Prostate gland (tissue), 2 donors: Measurements from ENCODE around the gene NLRC5. TPM values are rescaled to one million over a fixed set of nuclear protein-coding genes. Genes with fewer than 3 reads are reported as not detected.

Experiments
- DNase-seq: peaks from one replicate; pipeline ENCODE4 v3.0.0-alpha.2; 2019; ENCODE audit warnings: low spot score
- H3K27ac ChIP-seq, 2 donors: fragments of 200-600 bp; sonication (generic); 2 replicates each; pipeline ENCODE4 v1.5.1; 2017 to 2019
- H3K27me3 ChIP-seq: fragments of 200-600 bp; sonication (generic); replicated peaks from 2 replicates; pipeline ENCODE4 v1.5.1; 2019; ENCODE audit not compliant: insufficient read depth
- H3K36me3 ChIP-seq, 2 donors: fragments of 200-600 bp; sonication (generic); 1 replicate in 1 of 2; 2 replicates in 1 of 2; pipeline versions ENCODE4 v1.5.1 to v1.8.1; 2017 to 2019
- H3K4me1 ChIP-seq: fragments of 200-600 bp; sonication (generic); replicated peaks from 2 replicates; pipeline ENCODE4 v1.5.1; 2019
- H3K4me3 ChIP-seq, 2 donors: fragments of 200-600 bp; sonication (generic); 2 replicates each; pipeline ENCODE4 v1.5.1; 2017 to 2019
- H3K9me3 ChIP-seq: fragments of 200-600 bp; sonication (generic); 2 replicates; pipeline ENCODE4 v1.5.1; 2017
- CTCF ChIP-seq, 4 experiments: fragments of 200-600 bp in 2 of 4; fragments of 450-650 bp in 2 of 4; sonication (generic) in 2 of 4; IDR thresholded peaks; 1 replicate in 3 of 4; 2 replicates in 1 of 4; pipeline ENCODE4 v1.5.1; 2016 to 2019; ENCODE audit warnings: antibody characterized with exemption in 4 of 4, mild to moderate bottlenecking in 2 of 4, moderate library complexity in 2 of 4
- POLR2A ChIP-seq: fragments of 450-650 bp; IDR thresholded peaks from one replicate; pipeline ENCODE4 v1.6.1; 2016; ENCODE audit warnings: antibody characterized with exemption, mild to moderate bottlenecking
- POLR2AphosphoS5 ChIP-seq: sonication (generic); formaldehyde crosslinking; IDR thresholded peaks from one replicate; pipeline ENCODE4 v1.6.1; 2017; ENCODE audit warnings: antibody characterized with exemption
- WGBS: methylation state at CpG from one replicate; pipeline ENCODE4 v1.1.5; 2018; 5-methylcytosine and 5-hydroxymethylcytosine counted together
- intact Hi-C: fragments of 100-400 bp; cut with DNase I; formaldehyde crosslinking; loops from one replicate; pipeline ENCODE4 v1.14.2; 2022
- total RNA-seq, 2 donors: library from RNA; depleted of rRNA; stranded (reverse); fragments of >200 nt; gene quantifications; one replicate each; pipeline ENCODE4 v1.1.0, GENCODE V29; 2016

The NLRC5 gene
- total RNA-seq, 2 donors from 2014 or later = 9.5 to 31.2 TPM

DNA sequence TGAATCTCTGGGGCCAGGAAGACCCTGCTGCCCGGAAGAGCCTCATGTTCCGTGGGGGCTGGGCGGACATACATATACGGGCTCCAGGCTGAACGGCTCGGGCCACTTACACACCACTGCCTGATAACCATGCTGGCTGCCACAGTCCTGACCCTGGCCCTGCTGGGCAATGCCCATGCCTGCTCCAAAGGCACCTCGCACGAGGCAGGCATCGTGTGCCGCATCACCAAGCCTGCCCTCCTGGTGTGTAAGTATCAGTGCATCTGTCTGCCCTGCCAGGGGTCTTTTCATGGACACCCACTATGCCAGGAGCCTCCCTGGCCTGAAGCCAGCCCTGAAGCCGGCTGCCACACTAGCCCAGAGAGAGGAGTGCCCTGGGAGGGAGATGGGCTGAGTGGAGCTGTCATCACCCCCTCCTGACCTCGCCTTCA lies 27.5 kb upstream of the NLRC5 start, which contains the start of gene CETP:
Gene CETP, plus strand, starts transcription at position 100 of the 431 bp plus-strand sequence. Its CDS starts 30 bp downstream, at position 130.
- Histone ChIP-seq H3K9me3 (no peaks in the 10 kb centered on the region), H3K27ac (no peak within 1 kb of the TSS), H3K4me3 (no peak within 1 kb of the TSS), H3K4me1 (no peaks in the 10 kb centered on the region), H3K27me3 (no peaks in the 10 kb centered on the region), H3K36me3 (no peaks in the 10 kb centered on the region)
- WGBS = 81% methylated on average over 12 of the region's 12 CpGs
- TF ChIP-seq POLR2AphosphoS5 (no peak), POLR2A (no peak), CTCF (IDR thresholded peaks at IDR 0.05) (no peak)
- intact Hi-C loops = no loop called here
- no peak for DNase-seq

DNA sequence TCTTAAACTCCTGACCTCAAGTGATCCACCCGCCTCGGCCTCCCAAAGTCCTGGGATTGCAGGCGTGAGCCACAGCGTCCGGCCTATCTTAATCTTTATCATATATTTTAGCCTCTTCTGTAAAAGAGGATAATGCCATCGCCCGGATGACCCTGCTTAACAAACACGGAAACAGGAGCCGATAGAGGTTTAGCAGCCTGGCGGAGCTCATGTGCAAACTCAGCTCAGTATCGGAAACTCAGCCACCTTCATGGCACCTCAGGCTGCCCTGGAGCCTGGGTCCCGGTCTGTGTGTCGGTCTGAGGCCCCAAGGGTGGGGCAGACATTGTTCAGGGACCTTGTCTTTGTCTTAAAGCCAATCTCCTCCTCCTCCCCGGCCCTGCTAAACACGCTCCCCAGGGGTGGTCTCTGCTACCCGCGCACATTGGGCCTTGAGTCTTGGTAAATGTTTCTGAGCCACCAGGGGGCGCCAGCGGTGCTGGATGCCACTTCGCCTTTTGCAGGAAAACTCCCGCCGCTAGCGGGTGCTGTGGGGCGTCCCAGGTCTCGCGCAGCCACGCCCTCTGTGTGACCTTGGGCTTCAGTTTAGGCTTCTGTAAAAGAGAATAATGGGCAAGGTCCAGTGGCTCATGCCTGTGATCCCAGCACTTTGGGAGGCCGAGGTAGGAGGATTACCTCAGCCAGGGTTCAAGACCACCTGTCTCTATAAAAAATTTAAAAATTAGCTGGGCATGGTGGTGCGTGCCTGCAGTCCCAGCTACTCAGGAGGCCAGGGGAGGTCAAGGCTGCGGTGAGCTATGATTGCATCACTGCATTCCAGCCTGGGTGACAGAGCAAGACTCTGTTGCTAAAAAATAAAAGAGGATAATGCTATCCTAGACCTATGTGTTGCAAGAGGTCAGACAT lies 24.9 kb upstream of the NLRC5 start:
- intact Hi-C loops = no loop called here

DNA sequence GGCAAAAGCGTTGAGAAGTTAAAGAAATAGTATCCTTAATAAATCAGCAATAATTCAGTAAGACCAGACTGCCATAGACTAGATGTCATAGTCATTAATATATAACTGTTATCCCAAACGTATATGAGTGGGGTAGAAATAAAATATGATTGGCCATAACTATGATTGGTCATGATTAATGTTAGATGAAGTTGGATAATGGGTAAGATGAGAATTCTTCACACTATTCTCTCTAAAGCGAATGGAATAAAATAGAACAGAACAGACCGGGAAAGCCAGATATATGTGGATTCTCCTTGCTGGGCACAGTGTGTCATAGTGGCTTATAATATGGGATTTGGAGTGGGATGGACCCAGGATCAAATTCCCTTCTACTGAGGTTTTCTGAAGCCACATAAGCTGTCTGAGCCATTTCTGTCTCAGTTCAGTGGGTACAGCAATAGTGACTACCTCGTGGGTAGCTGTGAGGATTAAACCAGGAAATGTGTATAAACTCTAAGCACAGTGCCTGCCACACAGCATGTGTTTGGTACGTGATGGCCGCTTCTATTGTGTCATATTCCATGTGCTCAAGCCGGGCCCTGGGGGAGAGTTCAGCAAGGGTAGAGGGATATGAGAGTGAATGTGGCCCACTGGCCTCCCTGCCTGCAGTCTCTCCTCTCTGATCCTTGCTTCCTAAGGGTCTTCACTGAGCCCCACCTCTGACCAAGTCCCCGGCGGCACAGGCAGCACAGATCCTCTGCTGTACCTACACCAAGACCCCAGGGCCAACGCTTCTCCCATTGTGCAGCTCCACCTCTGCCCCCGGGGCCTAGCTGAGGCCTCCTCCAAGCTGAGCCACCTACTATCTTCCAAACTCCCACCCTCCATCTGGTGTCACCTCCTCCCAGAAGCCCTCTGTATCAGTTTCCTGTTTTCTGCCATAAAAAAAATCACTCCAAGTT lies 23.9 kb upstream of the NLRC5 start:
- WGBS = 91% methylated on average over 12 of the region's 12 CpGs
- no peak overlapping the region for H3K27ac ChIP-seq

More for the DNA sequence above, 24.9 kb upstream of the NLRC5 start:
- Histone ChIP-seq H3K36me3 (no peaks in the 10 kb centered on the region), H3K4me3 (no peak overlapping the region), H3K27ac (no peak overlapping the region), H3K9me3 (no peaks in the 10 kb centered on the region), H3K4me1 (no peaks in the 10 kb centered on the region), H3K27me3 (no peaks in the 10 kb centered on the region)
- DNase-seq = peak; percentile 54
- WGBS = 53% methylated on average over 29 of the region's 30 CpGs
- TF ChIP-seq POLR2A (no peak), CTCF (IDR thresholded peaks at IDR 0.05) (peak; percentile 50 to 82 (median 70)), POLR2AphosphoS5 (no peak)

GRCh38 chr16:56966093-56966475 lies 23.3 kb upstream of the NLRC5 start:
- 71% methylated on average over 3 of the region's 3 CpGs for WGBS
- DNase-seq = no peak
- intact Hi-C loops = no loop called here
- Histone ChIP-seq H3K9me3 (no peaks in the 10 kb centered on the region), H3K36me3 (no peaks in the 10 kb centered on the region), H3K27me3 (no peaks in the 10 kb centered on the region), H3K27ac (no peak overlapping the region), H3K4me1 (no peaks in the 10 kb centered on the region), H3K4me3 (no peak overlapping the region)
- TF ChIP-seq POLR2AphosphoS5 (no peak), CTCF (IDR thresholded peaks at IDR 0.05) (no peak), POLR2A (no peak)

More for the DNA sequence above, 23.9 kb upstream of the NLRC5 start:
- Histone ChIP-seq H3K4me1 (no peaks in the 10 kb centered on the region), H3K9me3 (no peaks in the 10 kb centered on the region), H3K36me3 (no peaks in the 10 kb centered on the region), H3K4me3 (no peak overlapping the region), H3K27me3 (no peaks in the 10 kb centered on the region)
- intact Hi-C loops = no loop called here
- TF ChIP-seq POLR2AphosphoS5 = no peak
- no peak for TF ChIP-seq CTCF (IDR thresholded peaks at IDR 0.05)
- TF ChIP-seq POLR2A = no peak
- no peak for DNase-seq
